ENCODE results near the gene ESYT1.

DNA sequence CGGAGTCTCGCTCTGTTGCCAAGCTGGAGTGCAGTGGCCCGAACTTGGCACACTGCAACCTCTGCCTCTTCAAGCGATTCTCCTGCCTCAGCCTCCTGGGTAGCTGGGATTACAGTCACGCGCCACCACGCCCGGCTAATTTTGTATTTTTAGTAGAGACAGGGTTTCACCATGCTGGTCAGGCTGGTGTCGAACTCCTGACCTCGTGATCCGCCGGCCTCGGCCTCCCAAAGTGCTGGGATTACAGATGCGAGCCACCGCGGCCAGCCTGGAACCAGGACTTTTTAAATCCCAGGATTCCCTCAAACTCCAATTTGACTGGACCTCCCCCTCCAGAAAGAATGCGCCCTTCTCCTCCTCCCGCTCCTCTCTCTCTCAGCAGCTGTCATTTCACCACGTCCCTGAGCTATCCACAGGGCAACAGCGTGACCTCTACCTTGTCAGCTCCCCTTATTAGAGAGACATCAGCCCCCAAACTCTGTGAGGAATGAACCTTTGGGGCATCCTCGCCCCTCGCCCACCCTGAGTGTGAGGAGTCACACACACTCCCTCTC lies 2.0 kb downstream of the ESYT1 start:
- TF ChIP-seq, protein P1, sequence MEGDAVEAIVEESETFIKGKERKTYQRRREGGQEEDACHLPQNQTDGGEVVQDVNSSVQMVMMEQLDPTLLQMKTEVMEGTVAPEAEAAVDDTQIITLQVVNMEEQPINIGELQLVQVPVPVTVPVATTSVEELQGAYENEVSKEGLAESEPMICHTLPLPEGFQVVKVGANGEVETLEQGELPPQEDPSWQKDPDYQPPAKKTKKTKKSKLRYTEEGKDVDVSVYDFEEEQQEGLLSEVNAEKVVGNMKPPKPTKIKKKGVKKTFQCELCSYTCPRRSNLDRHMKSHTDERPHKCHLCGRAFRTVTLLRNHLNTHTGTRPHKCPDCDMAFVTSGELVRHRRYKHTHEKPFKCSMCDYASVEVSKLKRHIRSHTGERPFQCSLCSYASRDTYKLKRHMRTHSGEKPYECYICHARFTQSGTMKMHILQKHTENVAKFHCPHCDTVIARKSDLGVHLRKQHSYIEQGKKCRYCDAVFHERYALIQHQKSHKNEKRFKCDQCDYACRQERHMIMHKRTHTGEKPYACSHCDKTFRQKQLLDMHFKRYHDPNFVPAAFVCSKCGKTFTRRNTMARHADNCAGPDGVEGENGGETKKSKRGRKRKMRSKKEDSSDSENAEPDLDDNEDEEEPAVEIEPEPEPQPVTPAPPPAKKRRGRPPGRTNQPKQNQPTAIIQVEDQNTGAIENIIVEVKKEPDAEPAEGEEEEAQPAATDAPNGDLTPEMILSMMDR (conservative IDR thresholded peaks at IDR 0.05 in 1 of 2, IDR thresholded peaks at IDR 0.05 in 1 of 2; ENCODE audit: extremely low read depth in 1 of 2, insufficient read depth in 1 of 2, low read depth in 1 of 2, low read length in 2 of 2): no peak
- no peak for TF ChIP-seq EZH2 (IDR thresholded peaks at IDR 0.05; ENCODE audit: borderline replicate concordance, low read length)

Measured in mammary epithelial cell (primary cell).